SK-N-SH (cell line): ENCODE measurements around the gene IQGAP1.

Experiments
- CTCF ChIP-seq: fragments of 200-600 bp; sonication (generic); IDR thresholded peaks from 2 replicates; pipeline ENCODE4 v1.6.1; 2017; ENCODE audit warnings: antibody characterized with exemption, mild to moderate bottlenecking, moderate library complexity
- EP300 ChIP-seq, 2 experiments: IDR thresholded peaks; 2 replicates each; pipeline versions ENCODE4 v1.4.0 to v1.6.1; 2012; ENCODE audit warnings: borderline replicate concordance in 1 of 2, low read depth in 1 of 2, low read length in 1 of 2
- EZH2phosphoT487 ChIP-seq: fragments of 200-600 bp; sonication (generic); IDR thresholded peaks from 2 replicates; pipeline ENCODE4 v1.6.1; 2017; ENCODE audit warnings: low read depth, mixed run types, mild to moderate bottlenecking, antibody characterized with exemption, moderate library complexity, borderline replicate concordance
- POLR2AphosphoS5 ChIP-seq: IDR thresholded peaks from 2 replicates; pipeline ENCODE4 v1.6.1; 2012; ENCODE audit warnings: low read depth, low read length
- TAF1 ChIP-seq: IDR thresholded peaks from 2 replicates; pipeline ENCODE4 v1.6.1; 2012; ENCODE audit warnings: low read depth, mild to moderate bottlenecking, low read length, moderate library complexity, borderline replicate concordance

GRCh38 chr15:90432253-90432652 lies 44.2 kb downstream of the IQGAP1 start:
- TF ChIP-seq POLR2AphosphoS5 (no peak), CTCF (no peak), TAF1 (no peak), EZH2phosphoT487 (no peak), EP300 (IDR thresholded peaks at IDR 0.05; ENCODE audit: borderline replicate concordance in 1 of 2, low read depth in 1 of 2, low read length in 1 of 2) (no peak)
